Measurements from ENCODE around the gene NXNL1. TPM values are rescaled to one million over a fixed set of nuclear protein-coding genes. Genes with fewer than 3 reads are reported as not detected.

The NXNL1 gene
- total and polyA plus RNA-seq, 2 of the 4 experiments (the other 2 are of a cell fraction) = not detected

DNA sequence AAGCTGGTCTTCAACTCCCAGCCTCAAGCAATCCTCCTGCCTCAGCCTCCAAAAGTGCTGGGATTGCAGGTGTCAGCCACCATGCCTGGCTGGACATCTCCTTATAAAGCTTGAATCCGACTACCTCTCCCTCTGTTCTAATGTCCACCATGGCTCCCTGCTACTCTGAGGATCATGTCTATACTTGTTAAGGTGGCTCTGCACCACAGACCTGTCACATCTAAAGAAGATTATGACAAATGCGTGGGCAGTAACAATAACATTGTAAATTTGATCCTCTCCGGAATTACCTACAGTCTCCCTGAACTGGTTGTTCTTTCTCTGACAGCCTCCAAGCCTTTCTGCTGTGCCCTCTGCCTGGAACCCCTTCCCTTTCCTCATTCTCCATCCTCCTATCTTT is 1.8 kb downstream of the NXNL1 start:
- Histone ChIP-seq H3K4me1 (ENCODE audit: control insufficient read depth, insufficient read depth, low read length) (no peaks in the 10 kb centered on the region; the same call in 1 of the 2 replicates), H2BK15ac (ENCODE audit: low read depth, low read length) (no peak overlapping the region), H3K36me3 (ENCODE audit: control insufficient read depth, insufficient read depth, low read length) (no peaks in the 10 kb centered on the region), H3K9me1 (ENCODE audit: insufficient read depth, low read length) (no peaks in the 10 kb centered on the region), H3K9me3 (ENCODE audit: control insufficient read depth, insufficient read depth, low read length) (no peaks in the 10 kb centered on the region), H3K4me3 (ENCODE audit: insufficient read depth, low read depth, low read length) (no peak overlapping the region), H3K18ac (ENCODE audit: low read depth, low read length) (no peak overlapping the region), H3K79me1 (ENCODE audit: low read depth in 1 of 2, low read length in 2 of 2) (no peaks in the 10 kb centered on the region), H4K8ac (ENCODE audit: low read depth in 2 of 2, low read length in 2 of 2) (no peak overlapping the region), H3K56ac (ENCODE audit: extremely low read depth, insufficient read depth, low read length) (no peak overlapping the region), H3K9ac (ENCODE audit: low read depth, low read length) (no peak overlapping the region), H4K91ac (ENCODE audit: insufficient read depth, low read depth, low read length) (no peak overlapping the region), H3K27ac (ENCODE audit: insufficient read depth, low read length) (no peak overlapping the region), H3K4me2 (ENCODE audit: low read depth, low read length) (no peak overlapping the region), H2BK5ac (ENCODE audit: low read depth, low read length, poor library complexity, severe bottlenecking) (no peak overlapping the region), H3K14ac (replicated peaks; ENCODE audit: low read depth, low read length) (no peak overlapping the region), H3K4ac (ENCODE audit: low read depth, low read length) (no peak overlapping the region), H4K20me1 (ENCODE audit: insufficient read depth, low read length) (no peaks in the 10 kb centered on the region; the same call in 1 of the 2 replicates), H2BK20ac (ENCODE audit: low read depth, low read length) (no peak overlapping the region), H2AK5ac (ENCODE audit: low read depth, low read length) (no peak overlapping the region), H3K27me3 (ENCODE audit: control insufficient read depth, insufficient read depth, low read length) (peaks cover 41% of the 10 kb centered on the region), H2AFZ (replicated peaks; ENCODE audit: low read length, poor library complexity) (no peak overlapping the region), H2AK9ac (replicated peaks; ENCODE audit: low read depth, low read length, poor library complexity) (no peak overlapping the region), H2BK120ac (ENCODE audit: low read depth, low read length) (no peak overlapping the region), H3K23ac (ENCODE audit: low read depth, low read length) (no peak overlapping the region), H4K5ac (ENCODE audit: low read depth, low read length) (no peak overlapping the region)
- BruUV-seq (replicated peaks) = no TSS peak
- in situ Hi-C loops (cut with MboI; ENCODE audit: low sequenced_read_pairs) (loop anchor here (10.0 kb wide), 1 partner anchor 396 kb away; the partner anchor contains the start of gene RPL18A), dilution Hi-C loops (cut with HindIII; ENCODE audit: low sequenced_read_pairs, unreplicated experiment) (no loop called here), intact Hi-C loops (cut with micrococcal nuclease) (loop anchor here (10.0 kb wide), 2 partner anchors 306 to 396 kb away; partner anchors contain the start of gene RPL18A)
- no CpG with 5 or more reads among the region's 3 CpGs for WGBS, 2 experiments (ENCODE audit: extremely low coverage in 2 of 2, insufficient read length in 1 of 2)
- no peak for ATAC-seq (ENCODE audit: low read depth)
- ChIA-PET POLR2A (ENCODE audit: unreplicated experiment) (no interaction called here), CTCF (no interaction called here)
- no peak for TF ChIP-seq NFE2L2 (IDR thresholded peaks at IDR 0.05; ENCODE audit: low read depth, low read length)
- TF ChIP-seq MAZ (IDR thresholded peaks at IDR 0.05; ENCODE audit: borderline replicate concordance, low read depth, low read length) = no peak
- no peak for TF ChIP-seq MXI1 (IDR thresholded peaks at IDR 0.05; ENCODE audit: borderline replicate concordance, low read depth, low read length)
- no peak for TF ChIP-seq RAD21 (IDR thresholded peaks at IDR 0.05; ENCODE audit: low read length)
- no peak for TF ChIP-seq RCOR1 (IDR thresholded peaks at IDR 0.05; ENCODE audit: insufficient replicate concordance, low read length)
- TF ChIP-seq CEBPB (IDR thresholded peaks at IDR 0.05; ENCODE audit: low read depth, low read length) = no peak
- no peak for DNase-seq

Data from IMR-90 (cell line).